HTR-8/SVneo (cell line): ENCODE data around the gene SECISBP2L.
"Not testable (repeated sequence)": the region's sequence is repeated elsewhere in the genome, so short reads cannot be mapped to it uniquely, and the experiment has no call there.

Experiments used
- DNase-seq: peaks from one replicate; pipeline ENCODE4 v3.0.0; 2011; ENCODE audit warnings: low spot score, mixed read lengths; ENCODE audit not compliant: insufficient read length
- FAIRE-seq: peaks from 2 replicates; lab custom pipeline; 2011; peaks lifted over from hg19 to GRCh38; lab: Jason Lieb, UNC

SECISBP2L gene

GRCh38 chr15:48972750-48973503 is 73.3 kb downstream of the SECISBP2L start:
- no peak for DNase-seq
- no peak for FAIRE-seq

DNA sequence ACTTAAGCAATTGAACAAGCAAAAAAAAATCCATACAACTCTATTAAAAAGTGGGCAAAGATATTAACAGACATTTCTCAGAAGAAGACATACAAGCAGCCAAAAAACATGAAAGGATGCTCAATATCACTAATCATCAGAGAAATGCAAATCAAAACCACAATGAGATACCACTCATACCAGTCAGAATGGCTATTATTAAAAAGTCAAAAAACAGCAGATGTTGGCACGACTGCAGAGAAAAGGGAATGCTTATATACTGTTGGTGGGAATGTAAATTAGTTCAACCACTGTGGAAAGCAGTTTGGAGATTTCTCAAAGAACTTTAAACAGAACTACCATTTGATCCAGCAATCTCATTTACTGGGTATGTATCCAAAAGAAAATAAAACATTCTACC is 75.3 kb downstream of the SECISBP2L start:
- DNase-seq, FAIRE-seq: not testable (repeated sequence)

- DNase-seq (no peak), FAIRE-seq (no peak)
These were observed 78.2 kb downstream of the SECISBP2L start for GRCh38 chr15:48968066-48968465.

DNA sequence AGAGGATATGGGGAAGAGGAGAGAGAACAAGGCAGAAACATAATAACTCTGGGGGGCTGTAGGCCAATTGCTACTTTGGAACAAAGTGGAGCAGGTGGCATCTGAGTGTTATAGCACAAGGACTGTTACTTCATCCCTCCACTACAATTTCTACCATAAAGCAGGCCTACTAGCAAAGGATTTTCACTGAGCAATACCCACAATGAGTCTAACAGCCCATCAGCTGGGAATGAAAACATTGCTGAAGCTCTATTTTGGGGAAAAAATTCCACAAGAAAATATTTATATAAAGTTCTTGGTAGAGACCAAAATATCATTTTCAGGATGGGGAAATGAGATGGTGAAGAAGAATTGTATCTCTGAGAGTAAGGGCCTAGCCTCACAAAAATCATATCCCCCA is 78.9 kb downstream of the SECISBP2L start:
- FAIRE-seq (no peak), DNase-seq (no peak)

- FAIRE-seq (peak; percentile 9), DNase-seq (no peak)
These were observed 79.5 kb downstream of the SECISBP2L start for GRCh38 chr15:48966595-48967301.

DNA sequence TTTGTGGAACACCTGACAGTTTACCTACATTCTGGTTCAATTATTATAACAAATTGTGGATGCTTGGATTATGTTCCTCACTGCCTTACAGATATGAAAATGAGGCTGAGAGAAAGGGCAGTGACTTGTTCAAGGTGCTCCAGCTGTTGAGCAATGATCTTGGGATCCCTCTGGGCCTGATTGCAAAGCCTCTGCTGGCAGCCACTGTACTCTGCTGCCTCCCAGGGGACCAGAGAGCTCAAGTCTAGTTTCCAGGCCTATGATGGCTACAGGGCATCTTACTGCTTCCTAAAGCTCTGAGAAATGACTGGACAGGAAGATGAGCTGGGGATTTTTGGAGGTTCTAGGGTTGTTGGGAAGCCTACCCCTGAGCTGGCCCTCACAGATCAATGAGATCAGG is 80.3 kb downstream of the SECISBP2L start:
- DNase-seq (no peak), FAIRE-seq (no peak)

DNA sequence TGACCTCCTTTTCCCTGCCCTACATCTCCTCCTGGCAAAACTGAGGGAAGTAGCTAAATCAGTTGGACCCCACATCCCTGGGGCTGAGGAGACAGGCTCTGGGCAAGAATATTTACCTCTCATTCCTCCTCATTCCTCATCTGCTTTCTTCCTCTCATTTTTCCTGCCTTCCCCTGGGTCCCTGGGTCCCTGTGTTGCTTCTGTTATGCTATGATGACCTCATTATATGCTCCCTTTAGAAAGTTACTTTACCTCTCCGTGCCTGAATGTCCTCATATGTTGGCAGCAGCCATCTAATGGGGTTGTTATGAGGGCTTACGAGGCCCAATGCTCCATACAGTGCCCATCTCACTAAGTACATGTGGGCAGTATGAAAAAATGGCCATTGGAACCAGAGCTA is 81.3 kb downstream of the SECISBP2L start:
- no peak for DNase-seq
- FAIRE-seq = no peak

DNA sequence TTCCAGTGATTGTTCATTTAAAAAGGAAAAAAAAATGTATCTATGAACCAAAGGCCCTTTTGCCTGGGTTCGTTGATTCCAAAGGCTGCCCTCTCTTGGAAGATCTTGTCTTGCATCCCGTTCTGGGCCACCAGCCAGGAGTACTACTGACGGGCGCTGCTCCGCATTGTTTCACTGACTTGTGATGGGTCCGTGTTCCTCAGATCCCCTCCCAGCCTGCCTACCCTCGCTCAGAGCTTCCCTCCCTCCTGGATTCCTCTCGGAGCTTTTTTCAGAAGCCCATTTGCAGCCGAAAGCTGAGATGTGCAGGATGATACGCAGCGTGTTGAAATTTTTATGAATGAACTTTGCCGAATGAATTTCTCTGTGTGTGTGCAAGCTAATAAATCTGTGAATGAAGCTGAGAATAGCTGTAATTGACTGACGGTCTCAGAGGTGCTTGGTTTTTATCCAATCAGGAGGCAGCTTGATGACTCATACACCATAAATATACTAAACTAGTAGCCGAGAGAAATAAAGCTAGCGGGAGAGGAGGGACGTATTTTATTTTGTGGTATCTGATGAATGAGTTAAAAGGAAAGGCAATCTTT is 82.6 kb downstream of the SECISBP2L start, which contains the start of gene SHC4:
Gene SHC4 (minus strand): TSS at position 396 of the 590 bp plus-strand sequence. CDS start 904 bp downstream, outside the sequence.
- peak; percentile 72 for FAIRE-seq
- DNase-seq = peak; percentile 71

DNA sequence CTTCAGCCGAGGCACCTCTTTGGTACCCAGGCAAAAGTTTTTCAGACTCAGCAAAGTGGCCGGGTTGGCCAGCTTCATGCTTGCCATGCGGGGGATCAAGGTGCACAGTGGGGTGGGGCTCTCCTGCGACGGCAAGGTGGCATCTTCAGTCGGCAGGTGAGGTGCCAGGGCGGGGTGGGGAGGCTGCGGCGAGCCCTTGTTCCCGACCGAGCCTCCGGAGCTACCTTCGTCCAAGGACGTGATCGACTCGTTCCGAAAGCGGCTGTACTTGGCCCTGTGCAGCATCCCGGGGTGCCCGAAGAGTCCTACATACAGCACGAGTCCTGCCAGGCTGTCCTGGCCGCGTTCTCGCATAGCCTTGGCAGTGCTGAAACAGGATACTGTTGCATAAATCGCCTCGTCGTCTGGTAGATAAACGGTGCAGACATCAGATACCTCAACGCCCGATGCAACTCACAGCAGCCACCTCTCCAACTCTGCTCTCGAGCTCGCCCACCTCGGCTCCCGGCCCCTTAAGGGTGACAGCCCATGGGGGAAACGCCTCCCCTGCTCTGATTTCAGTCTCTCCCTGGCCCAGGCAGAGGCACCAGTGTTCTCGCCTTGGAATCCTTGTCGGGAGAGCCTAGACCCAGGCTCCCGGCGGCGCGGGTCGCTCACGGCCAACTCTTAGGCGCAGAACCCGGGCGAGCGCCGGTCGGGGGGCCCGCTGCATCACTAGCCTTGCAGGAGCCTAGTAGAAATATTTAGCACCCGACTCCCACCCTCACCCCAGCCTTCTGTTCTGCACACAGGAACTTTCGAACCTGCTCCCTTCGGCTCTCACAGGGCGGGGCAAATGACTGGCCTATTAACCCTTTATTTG is 83.4 kb downstream of the SECISBP2L start:
- peak; percentile 25 for DNase-seq
- FAIRE-seq = peak; percentile 59

DNA sequence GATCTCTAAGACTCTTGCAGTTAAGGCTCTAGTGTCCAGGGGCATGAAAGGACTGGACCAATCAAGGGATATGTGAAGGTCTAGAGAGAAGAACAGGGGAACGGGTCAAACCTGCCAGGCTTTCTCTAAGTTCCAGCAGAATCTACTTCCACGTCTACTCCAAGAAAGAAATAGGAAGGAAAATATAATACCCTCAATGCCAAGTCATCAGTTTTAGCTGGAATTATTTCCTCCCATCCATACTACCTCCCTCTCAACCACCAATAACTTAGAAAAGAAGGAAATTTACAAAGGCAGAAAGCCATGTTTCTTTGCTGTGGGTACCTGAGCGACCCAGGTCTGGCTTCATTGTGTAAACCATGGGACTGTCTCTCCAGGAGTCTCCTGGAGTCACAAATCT is 90.3 kb downstream of the SECISBP2L start:
- no peak for DNase-seq
- no peak for FAIRE-seq

DNA sequence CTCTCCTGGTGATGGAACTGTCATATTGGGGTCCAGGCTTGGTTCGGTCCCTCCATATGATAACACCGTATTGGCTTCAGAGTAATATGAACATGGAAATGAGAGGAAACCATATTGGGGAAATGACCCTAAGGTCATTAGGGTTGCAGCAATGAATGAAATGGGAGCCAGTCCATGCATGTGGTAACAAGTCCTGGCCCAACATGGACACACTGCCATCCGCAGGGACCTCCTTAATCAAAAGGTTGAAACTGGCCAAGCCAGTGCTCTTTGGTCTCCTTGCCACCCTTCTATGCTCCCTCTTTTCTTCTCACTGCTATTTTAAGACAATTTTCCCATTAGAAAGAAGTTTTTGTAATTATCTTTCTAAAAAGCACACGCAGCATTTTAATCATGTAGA is 90.9 kb downstream of the SECISBP2L start:
- FAIRE-seq (no peak), DNase-seq (no peak)

DNA sequence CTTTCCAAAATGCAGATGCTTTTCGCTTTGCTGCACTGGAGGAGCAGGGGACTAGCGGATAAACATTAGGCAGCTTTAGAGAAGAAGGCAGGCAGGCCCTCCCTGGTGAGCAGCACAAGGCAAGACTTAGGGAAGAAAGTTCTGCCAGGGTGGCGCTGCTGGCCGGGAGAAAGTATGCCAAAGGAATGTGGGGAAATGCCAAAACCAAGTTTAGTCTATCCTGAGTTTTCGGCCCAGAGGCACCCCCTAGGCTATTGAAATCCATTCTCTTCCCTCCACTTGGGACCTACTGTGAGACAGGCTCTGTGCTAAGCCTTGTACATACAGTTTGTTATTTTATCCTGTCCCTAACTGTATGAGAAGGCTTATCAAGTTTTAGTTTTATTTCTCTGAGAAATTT is 91.7 kb downstream of the SECISBP2L start:
- FAIRE-seq (no peak), DNase-seq (no peak)

- DNase-seq (no peak), FAIRE-seq (no peak)
These were observed 99.4 kb downstream of the SECISBP2L start for GRCh38 chr15:48946840-48947187.

DNA sequence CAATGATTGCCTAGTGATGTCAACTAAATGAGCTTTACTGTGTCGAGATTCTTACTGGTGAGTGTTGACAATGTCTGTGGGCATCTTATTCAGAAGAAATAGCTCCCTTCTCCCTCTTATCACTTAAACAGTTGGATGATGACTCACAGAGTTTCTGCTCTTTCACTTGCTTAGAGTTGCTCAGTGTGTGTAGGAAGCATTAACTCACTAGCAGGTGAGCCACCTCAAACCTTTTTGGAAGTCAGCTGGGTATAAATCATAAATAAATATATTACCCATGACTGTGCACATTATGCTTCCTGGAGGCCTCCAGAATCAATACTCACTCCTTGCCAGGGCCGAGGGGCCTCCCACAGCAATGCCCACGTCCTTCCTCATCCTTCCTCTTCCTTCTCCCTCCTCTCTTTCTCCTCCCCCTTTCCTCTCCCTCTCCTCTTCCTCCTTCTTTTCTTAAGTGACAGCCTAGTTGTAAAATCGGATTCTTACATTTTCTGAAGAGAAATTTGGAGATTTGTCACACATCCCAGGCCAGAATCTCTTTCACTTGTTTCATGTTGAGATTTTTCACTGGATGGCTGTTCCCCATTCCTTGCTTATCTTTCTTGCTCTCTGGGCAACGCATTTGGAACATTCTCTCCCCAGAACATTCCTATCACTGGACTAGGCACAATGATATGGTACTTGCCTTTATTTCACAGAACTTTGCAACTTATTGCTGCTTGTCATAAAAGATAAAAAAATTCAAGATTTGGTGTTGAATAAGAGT is 100.0 kb downstream of the SECISBP2L start:
- peak; percentile 24 for DNase-seq
- peak; percentile 62 for FAIRE-seq

DNA sequence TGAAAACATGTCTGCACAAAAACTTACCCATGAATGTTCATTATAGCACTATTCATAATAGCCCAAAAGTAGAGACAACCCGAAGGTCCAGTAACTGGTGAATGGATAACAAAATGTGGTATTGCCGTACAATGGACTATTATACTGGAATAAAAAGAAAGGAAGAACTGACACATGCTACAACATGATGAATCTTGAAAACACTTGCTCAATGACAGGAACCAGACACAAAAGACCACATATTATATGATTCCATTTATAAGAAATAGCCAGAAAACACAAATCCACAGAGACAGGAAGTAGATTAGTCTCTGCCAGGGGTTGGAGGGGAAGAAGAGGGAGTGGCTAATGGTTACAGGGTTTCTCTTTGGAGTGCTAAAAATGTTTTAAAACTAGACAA is 100.9 kb downstream of the SECISBP2L start:
- no peak for DNase-seq
- FAIRE-seq = no peak

- no peak for FAIRE-seq
These were observed 104.3 kb downstream of the SECISBP2L start for GRCh38 chr15:48941904-48942303.

DNA sequence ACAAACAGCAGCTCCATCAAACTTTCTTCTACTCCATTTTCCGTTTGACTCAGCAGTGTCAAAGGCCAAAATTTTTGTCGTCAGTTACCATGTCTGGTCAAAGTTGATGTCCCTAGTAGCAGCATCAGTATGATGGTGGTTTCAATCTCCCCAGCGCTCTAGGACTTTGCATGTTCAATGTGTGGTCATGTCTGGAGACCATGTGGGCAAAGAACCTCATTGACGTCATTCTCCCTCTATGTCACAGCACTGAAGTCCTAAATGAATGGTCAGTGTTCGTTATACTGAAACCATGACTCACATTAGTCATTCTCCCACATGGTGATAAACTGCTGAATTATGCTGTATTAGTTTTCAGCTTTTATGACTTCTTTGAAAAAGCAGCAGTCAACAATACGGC is 105.7 kb downstream of the SECISBP2L start:
- FAIRE-seq (no peak), DNase-seq (peak; percentile 29)

More at GRCh38 chr15:48941904-48942303, 104.3 kb downstream of the SECISBP2L start:
- DNase-seq = no peak

GRCh38 chr15:48939648-48940047 is 106.6 kb downstream of the SECISBP2L start:
- peak; percentile 35 for DNase-seq
- FAIRE-seq = no peak
